Measurements from ENCODE around the gene STX18.

Gene STX18

DNA sequence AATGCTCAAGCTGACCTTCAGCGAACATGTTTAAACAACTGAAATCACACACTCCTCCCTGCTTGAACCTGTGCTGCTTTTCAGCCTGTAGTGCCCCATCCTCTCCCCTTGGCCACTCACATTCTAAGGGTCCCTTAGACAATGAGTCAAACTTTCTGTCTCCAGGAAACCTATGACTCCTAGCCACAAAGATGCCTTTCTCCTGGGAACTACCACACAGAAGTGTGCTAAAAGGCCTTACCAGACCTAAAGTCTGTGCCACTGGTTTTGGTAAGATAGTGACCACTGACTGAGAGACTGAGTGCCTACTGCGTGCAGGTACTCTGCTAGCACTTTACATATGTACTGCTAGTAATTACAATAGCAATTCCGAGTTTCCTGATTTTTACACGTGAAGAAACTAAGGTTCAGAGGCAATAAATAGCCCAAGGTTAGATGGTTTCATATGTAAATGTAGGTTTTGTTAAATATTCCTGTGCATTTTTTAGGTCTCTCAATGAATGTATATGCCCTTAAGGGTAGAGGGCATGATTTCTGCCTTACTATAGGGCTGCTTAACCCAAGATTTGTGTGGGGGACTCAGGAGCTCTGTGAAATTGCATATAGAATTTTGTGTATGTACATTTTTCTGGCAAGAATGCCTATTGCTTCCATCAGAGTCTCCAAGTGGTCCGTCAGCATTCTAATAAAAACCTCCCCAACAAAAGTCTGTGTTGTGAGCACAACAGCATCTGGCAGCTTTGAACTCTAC is 83.9 kb downstream of the STX18 start:
- H3K4me3 ChIP-seq (ENCODE audit: low read depth, low read length), result no peak overlapping the region
- no peak for TF ChIP-seq CTCF (conservative IDR thresholded peaks at IDR 0.05; ENCODE audit: low read depth, low read length)

GRCh38 chr4:4456816-4457578 is 84.9 kb downstream of the STX18 start:
- no peak for TF ChIP-seq CTCF (conservative IDR thresholded peaks at IDR 0.05; ENCODE audit: low read depth, low read length)
- peak; percentile 23 for DNase-seq (ENCODE audit: low read depth)
- H3K4me3 ChIP-seq (ENCODE audit: low read depth, low read length), result no peak overlapping the region

More for the DNA sequence above, 83.9 kb downstream of the STX18 start:
- peak; percentile 71 for DNase-seq (ENCODE audit: low read depth)

DNA sequence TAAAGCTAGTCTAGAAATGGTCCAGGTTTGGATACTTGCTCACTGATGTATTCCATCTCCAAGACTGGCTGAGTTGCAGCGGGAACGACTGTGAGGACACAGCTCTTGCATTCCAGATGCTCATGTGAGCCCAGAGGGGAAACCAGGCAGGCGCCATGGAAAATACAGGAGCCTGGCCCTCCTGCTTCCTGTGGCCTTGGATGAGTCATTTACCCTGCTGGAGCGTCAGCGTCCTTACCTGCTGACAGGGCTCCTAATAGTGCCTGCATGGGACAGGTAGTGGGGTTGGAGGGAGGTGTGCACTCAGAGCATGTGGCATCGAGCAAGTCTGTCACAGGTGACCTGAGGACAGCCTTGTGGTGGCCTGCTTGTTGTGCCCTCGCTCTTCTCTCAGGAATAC is 85.5 kb downstream of the STX18 start:
- no peak for TF ChIP-seq CTCF (conservative IDR thresholded peaks at IDR 0.05; ENCODE audit: low read depth, low read length)
- H3K4me3 ChIP-seq (ENCODE audit: low read depth, low read length), result no peak overlapping the region
- peak; percentile 69 for DNase-seq (ENCODE audit: low read depth)

DNA sequence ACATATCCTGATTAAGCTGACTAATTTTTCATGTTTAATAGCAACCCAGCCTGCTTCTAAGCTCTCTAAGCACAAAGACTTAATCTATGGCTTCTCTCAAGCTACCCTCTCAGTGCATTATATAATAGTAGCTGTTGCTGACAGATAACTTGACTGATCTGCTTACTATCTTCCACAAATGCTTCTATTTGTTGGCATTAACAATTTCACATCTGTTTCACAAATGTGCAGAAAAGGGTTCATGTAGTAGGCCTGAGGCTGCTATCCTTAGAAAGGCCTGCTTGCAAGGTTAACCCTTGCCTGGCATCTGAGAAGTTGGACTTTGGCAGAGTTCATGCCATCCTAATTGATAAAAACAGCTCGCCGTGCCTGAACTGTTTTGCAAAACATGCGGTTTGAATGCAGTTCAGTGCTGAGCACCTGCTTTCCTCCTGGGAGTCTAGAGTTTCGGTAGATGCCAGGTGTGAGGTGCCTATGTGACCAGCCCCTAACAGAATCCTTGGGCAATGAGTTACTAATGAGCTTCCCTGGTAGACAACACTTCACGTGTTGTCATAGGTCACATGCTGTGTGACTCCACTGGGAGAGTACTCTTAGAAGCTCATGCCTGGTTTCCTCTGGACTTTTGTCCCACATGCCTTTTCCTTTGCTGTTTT is 86.5 kb downstream of the STX18 start:
- no peak for DNase-seq (ENCODE audit: low read depth)
- no peak for TF ChIP-seq CTCF (conservative IDR thresholded peaks at IDR 0.05; ENCODE audit: low read depth, low read length)
- no peak overlapping the region for H3K4me3 ChIP-seq (ENCODE audit: low read depth, low read length)

DNA sequence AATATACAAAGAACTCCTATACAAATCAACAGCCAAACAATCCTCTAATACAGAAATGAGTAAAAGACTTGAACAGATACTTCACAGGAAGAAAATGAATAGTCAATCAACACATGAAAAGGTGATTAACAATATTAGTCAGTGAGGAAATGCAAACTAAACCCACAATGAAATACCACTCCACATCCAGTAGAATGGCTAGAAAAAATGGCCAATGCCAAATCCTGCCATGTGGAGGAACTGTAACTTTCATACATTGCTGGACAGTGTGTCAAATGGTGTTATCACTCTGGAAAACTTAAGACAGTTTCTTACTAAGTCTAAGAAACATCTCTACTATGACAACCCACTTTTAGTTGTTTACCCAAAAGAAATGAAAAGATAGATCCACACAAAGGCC is 95.4 kb downstream of the STX18 start:
- no peak overlapping the region for H3K4me3 ChIP-seq (ENCODE audit: low read depth, low read length)
- no peak for TF ChIP-seq CTCF (conservative IDR thresholded peaks at IDR 0.05; ENCODE audit: low read depth, low read length)
- no peak for DNase-seq (ENCODE audit: low read depth)

GRCh38 chr4:4443821-4444220 is 98.0 kb downstream of the STX18 start:
- H3K4me3 ChIP-seq (ENCODE audit: low read depth, low read length), result no peak overlapping the region
- peak; percentile 81 for DNase-seq (ENCODE audit: low read depth)
- no peak for TF ChIP-seq CTCF (conservative IDR thresholded peaks at IDR 0.05; ENCODE audit: low read depth, low read length)
